Neuronal stem cell (in vitro differentiated cells): ENCODE data around the gene TIMP2.

ENCODE experiments used
- DNase-seq: peaks from one replicate; pipeline ENCODE4 v3.0.0-alpha.2; 2013; ENCODE audit warnings: low spot score
- H2AFZ ChIP-seq: one replicate; pipeline ENCODE4 v1.6.1; 2013; ENCODE audit warnings: mild to moderate bottlenecking, low read length, inconsistent platforms
- H2AK5ac ChIP-seq: 2 replicates; pipeline ENCODE4 v1.6.1; 2013; ENCODE audit warnings: low read depth, mild to moderate bottlenecking, inconsistent platforms, low read length, moderate library complexity, mixed read lengths
- H2BK120ac ChIP-seq: 2 replicates; pipeline ENCODE4 v1.6.1; 2013; ENCODE audit warnings: low read depth, mild to moderate bottlenecking, inconsistent platforms, low read length, moderate library complexity, mixed read lengths
- H2BK12ac ChIP-seq: one replicate; pipeline ENCODE4 v1.6.1; 2013; ENCODE audit warnings: low read length, inconsistent platforms
- H2BK15ac ChIP-seq: 2 replicates; pipeline ENCODE4 v1.6.1; 2013; ENCODE audit warnings: mild to moderate bottlenecking, low read length, inconsistent platforms, mixed read lengths
- H2BK5ac ChIP-seq: one replicate; pipeline ENCODE4 v1.6.1; 2013; ENCODE audit warnings: inconsistent platforms, mild to moderate bottlenecking, low read length, moderate library complexity
- H3K14ac ChIP-seq: one replicate; pipeline ENCODE4 v1.6.1; 2013; ENCODE audit warnings: low read length, inconsistent platforms
- H3K18ac ChIP-seq: 2 replicates; pipeline ENCODE4 v1.6.1; 2013; ENCODE audit warnings: low read length, inconsistent platforms
- H3K23ac ChIP-seq: 2 replicates; pipeline ENCODE4 v1.6.1; 2013; ENCODE audit warnings: low read depth, mild to moderate bottlenecking, mixed read lengths, low read length, inconsistent platforms; ENCODE audit not compliant: poor library complexity
- H3K27ac ChIP-seq: replicated peaks from 3 replicates; pipeline ENCODE4 v1.5.1; 2013; ENCODE audit warnings: low read length, inconsistent platforms
- H3K27me3 ChIP-seq, 3 experiments: 2 replicates each; pipeline ENCODE4 v1.6.1; 2013; ENCODE audit warnings: low read length in 3 of 3, mild to moderate bottlenecking in 2 of 3, inconsistent platforms in 1 of 3, low read depth in 1 of 3, mixed read lengths in 1 of 3, moderate library complexity in 1 of 3; ENCODE audit not compliant: control insufficient read depth in 3 of 3, insufficient read depth in 3 of 3
- H3K36me3 ChIP-seq, 2 donors: replicated peaks in 1 of 2; 2 replicates each; pipeline ENCODE4 v1.6.1; 2013; ENCODE audit warnings: low read length in 2 of 2; ENCODE audit not compliant: control insufficient read depth in 2 of 2, insufficient read depth in 2 of 2
- H3K4ac ChIP-seq: 2 replicates; pipeline ENCODE4 v1.6.1; 2013; ENCODE audit warnings: inconsistent platforms, mild to moderate bottlenecking, low read length, moderate library complexity
- H3K4me1 ChIP-seq, 2 donors: 1 replicate in 1 of 2; 2 replicates in 1 of 2; pipeline ENCODE4 v1.6.1; 2013; ENCODE audit warnings: low read length in 2 of 2, low read depth in 1 of 2; ENCODE audit not compliant: control insufficient read depth in 2 of 2, insufficient read depth in 1 of 2
- H3K4me2 ChIP-seq: one replicate; pipeline ENCODE4 v1.6.1; 2013; ENCODE audit warnings: mild to moderate bottlenecking, low read length, inconsistent platforms; ENCODE audit not compliant: insufficient read depth, poor library complexity, severe bottlenecking
- H3K4me3 ChIP-seq, 2 donors: 2 replicates each; pipeline ENCODE4 v1.5.1; 2013; ENCODE audit warnings: low read length in 2 of 2, mild to moderate bottlenecking in 2 of 2, inconsistent platforms in 1 of 2, moderate library complexity in 1 of 2
- H3K79me1 ChIP-seq: one replicate; pipeline ENCODE4 v1.6.1; 2013; ENCODE audit warnings: low read depth, mild to moderate bottlenecking, inconsistent platforms, low read length, moderate library complexity
- H3K9ac ChIP-seq: one replicate; pipeline ENCODE4 v1.6.1; 2013; ENCODE audit warnings: mild to moderate bottlenecking, low read depth, low read length, inconsistent platforms; ENCODE audit not compliant: poor library complexity
- H3K9me3 ChIP-seq, 2 donors: replicated peaks in 1 of 2; 2 replicates each; pipeline versions ENCODE3 to v1.6.1; 2013; ENCODE audit warnings: low read length in 2 of 2, mild to moderate bottlenecking in 2 of 2, inconsistent platforms in 1 of 2, low read depth in 1 of 2, mixed read lengths in 1 of 2, moderate library complexity in 1 of 2; ENCODE audit not compliant: control insufficient read depth in 2 of 2, insufficient read depth in 1 of 2
- H4K8ac ChIP-seq: one replicate; pipeline ENCODE4 v1.6.1; 2013; ENCODE audit warnings: low read depth, mild to moderate bottlenecking, inconsistent platforms, low read length, moderate library complexity
- H4K91ac ChIP-seq: one replicate; pipeline ENCODE4 v1.6.1; 2013; ENCODE audit warnings: low read length, low read depth, mild to moderate bottlenecking, inconsistent platforms; ENCODE audit not compliant: poor library complexity
- WGBS, 2 donors: extraction: QIAGEN DNeasy Blood & Tissue Kit; methylation state at CpG; one replicate each; pipeline ENCODE4 v1.1.7; 2013; ENCODE audit warnings: missing lambda C conversion rate in 2 of 2, mixed read lengths in 1 of 2; ENCODE audit not compliant: insufficient read length in 2 of 2, insufficient replicate concordance in 1 of 2; ENCODE audit errors: extremely low coverage in 2 of 2; 5-methylcytosine and 5-hydroxymethylcytosine counted together

TIMP2 gene

GRCh38 chr17:78839235-78839761 is 85.9 kb downstream of the TIMP2 start:
- no peak overlapping the region for H3K27ac ChIP-seq
- H2BK5ac ChIP-seq: peak overlapping the region; percentile 46
- H2AK5ac ChIP-seq: no peak overlapping the region
- peaks cover 4 to 11% of the 10 kb centered on the region in 2 donors for H3K4me1 ChIP-seq
- H4K8ac ChIP-seq: no peak overlapping the region
- H3K9ac ChIP-seq: peak overlapping the region; percentile 82
- H4K91ac ChIP-seq: no peak overlapping the region
- H3K23ac ChIP-seq: no peak overlapping the region
- H3K79me1 ChIP-seq: peaks cover 9% of the 10 kb centered on the region
- no peak for DNase-seq
- no peak overlapping the region for H3K4ac ChIP-seq
- no peak overlapping the region for H2BK15ac ChIP-seq
- H3K14ac ChIP-seq: no peak overlapping the region
- H3K27me3 ChIP-seq: no peaks in the 10 kb centered on the region
- peaks cover 24 to 41% of the 10 kb centered on the region in 2 donors for H3K36me3 ChIP-seq
- no peak overlapping the region for H2BK12ac ChIP-seq
- H3K4me2 ChIP-seq: peak overlapping the region; percentile 98
- no peak overlapping the region for H2AFZ ChIP-seq
- no CpG with 5 or more reads among the region's 11 CpGs for WGBS, 2 donors
- H3K4me3 ChIP-seq: peak overlapping the region; percentile 60 to 94
- H3K9me3 ChIP-seq: no peaks in the 10 kb centered on the region
- H3K18ac ChIP-seq: no peak overlapping the region
- H2BK120ac ChIP-seq: no peak overlapping the region

- H2BK5ac ChIP-seq: no peak overlapping the region
- no peak overlapping the region for H2BK15ac ChIP-seq
- H3K4me3 ChIP-seq: peak overlapping the region in 1 of 2 donors; percentile 24
- H3K18ac ChIP-seq: no peak overlapping the region
- H2BK120ac ChIP-seq: no peak overlapping the region
- no peak overlapping the region for H3K27ac ChIP-seq
- H3K4me2 ChIP-seq: no peak overlapping the region
- H3K79me1 ChIP-seq: peaks cover 9% of the 10 kb centered on the region
- peaks cover 4 to 11% of the 10 kb centered on the region in 2 donors for H3K4me1 ChIP-seq
- H3K23ac ChIP-seq: no peak overlapping the region
- no CpG with 5 or more reads among the region's 22 CpGs for WGBS, 2 donors
- H4K91ac ChIP-seq: no peak overlapping the region
- no peak overlapping the region for H2AK5ac ChIP-seq
- no peak overlapping the region for H4K8ac ChIP-seq
- H3K14ac ChIP-seq: no peak overlapping the region
- peaks cover 24 to 48% of the 10 kb centered on the region in 2 donors for H3K36me3 ChIP-seq
- H3K9ac ChIP-seq: no peak overlapping the region
- H3K27me3 ChIP-seq: no peaks in the 10 kb centered on the region
- no peak overlapping the region for H2AFZ ChIP-seq
- no peak for DNase-seq
- no peak overlapping the region for H3K4ac ChIP-seq
- H3K9me3 ChIP-seq: no peaks in the 10 kb centered on the region
- no peak overlapping the region for H2BK12ac ChIP-seq
These were observed 86.6 kb downstream of the TIMP2 start for GRCh38 chr17:78838574-78839005.

GRCh38 chr17:78836420-78837021 is 88.7 kb downstream of the TIMP2 start:
- no peak overlapping the region for H3K4ac ChIP-seq
- no peak overlapping the region for H2AK5ac ChIP-seq
- no peak overlapping the region for H2BK120ac ChIP-seq
- H3K27me3 ChIP-seq: no peaks in the 10 kb centered on the region
- H3K18ac ChIP-seq: no peak overlapping the region
- H3K9ac ChIP-seq: no peak overlapping the region
- no peaks in the 10 kb centered on the region for H3K9me3 ChIP-seq
- H3K4me3 ChIP-seq: peak overlapping the region in 1 of 2 donors; percentile 41
- H2AFZ ChIP-seq: no peak overlapping the region
- H3K4me1 ChIP-seq: peaks cover 3 to 9% of the 10 kb centered on the region in 2 donors
- WGBS, 2 donors: no CpG with 5 or more reads among the region's 5 CpGs
- H2BK5ac ChIP-seq: no peak overlapping the region
- peaks cover 9% of the 10 kb centered on the region for H3K79me1 ChIP-seq
- H4K91ac ChIP-seq: no peak overlapping the region
- H3K23ac ChIP-seq: no peak overlapping the region
- H2BK12ac ChIP-seq: no peak overlapping the region
- H3K36me3 ChIP-seq: peaks cover 33 to 69% of the 10 kb centered on the region in 2 donors
- no peak overlapping the region for H3K27ac ChIP-seq
- DNase-seq: no peak
- H3K14ac ChIP-seq: no peak overlapping the region
- no peak overlapping the region for H2BK15ac ChIP-seq
- H3K4me2 ChIP-seq: no peak overlapping the region
- no peak overlapping the region for H4K8ac ChIP-seq

- Histone ChIP-seq H3K27me3 (no peaks in the 10 kb centered on the region), H3K4me1 (peaks cover under 1 to 7% of the 10 kb centered on the region in 2 donors), H3K4me2 (no peak overlapping the region), H2BK5ac (no peak overlapping the region), H3K36me3 (peaks cover 33 to 85% of the 10 kb centered on the region in 2 donors), H3K9ac (no peak overlapping the region), H4K91ac (no peak overlapping the region), H3K27ac (no peak overlapping the region), H3K79me1 (peaks cover 5% of the 10 kb centered on the region), H3K4ac (no peak overlapping the region), H2BK120ac (no peak overlapping the region), H2BK12ac (no peak overlapping the region), H3K14ac (no peak overlapping the region), H4K8ac (no peak overlapping the region), H3K18ac (no peak overlapping the region), H2AK5ac (no peak overlapping the region), H3K23ac (no peak overlapping the region), H3K4me3 (no peak overlapping the region), H2AFZ (no peak overlapping the region), H3K9me3 (no peaks in the 10 kb centered on the region), H2BK15ac (no peak overlapping the region)
- DNase-seq: no peak
- no CpG with 5 or more reads among the region's 8 CpGs for WGBS, 2 donors
These were observed 90.6 kb downstream of the TIMP2 start for GRCh38 chr17:78834571-78834970.
